SK-N-SH (cell line): ENCODE measurements around the gene PERCC1. TPM values are rescaled to one million over a fixed set of nuclear protein-coding genes. Genes with fewer than 3 reads are reported as not detected.

Source experiments
- CTCF ChIA-PET: fragments of 300-600, 350-600 bp; formaldehyde crosslinking; extraction: SDS; loops from one replicate; lab custom pipeline; 2021; lab: Yijun Ruan, JAX
- POLR2A ChIA-PET: fragments of 350-600 bp; sonication (Branson Sonifier 250); formaldehyde crosslinking; extraction: SDS; loops from one replicate; lab custom pipeline; 2020; ENCODE audit warnings: antibody characterized with exemption, inconsistent platforms; lab: Yijun Ruan, JAX
- DNase-seq: peaks from one replicate; pipeline ENCODE4 v3.0.0; 2012
- H2AFZ ChIP-seq: fragments of 200-600 bp; sonication (generic); 2 replicates; pipeline ENCODE4 v1.8.1; 2016; ENCODE audit warnings: antibody characterized with exemption, mild to moderate bottlenecking, low read depth
- H3F3A ChIP-seq: fragments of 200-600 bp; sonication (generic); replicated peaks from 2 replicates; pipeline ENCODE3; 2016; ENCODE audit warnings: antibody characterized with exemption, mild to moderate bottlenecking; ENCODE audit not compliant: insufficient read depth
- H3K27ac ChIP-seq, 2 experiments: fragments of 200-500 bp in 1 of 2; fragments of 200-600 bp in 1 of 2; sonication (Bioruptor generic) in 1 of 2; sonication (generic), shearing (Covaris generic) in 1 of 2; 2 replicates each; pipeline versions ENCODE4 v1.5.1 to v1.6.1; 2014 to 2016; ENCODE audit warnings: low read depth in 2 of 2, inconsistent platforms in 1 of 2, low read length in 1 of 2, mild to moderate bottlenecking in 1 of 2, mixed read lengths in 1 of 2
- H3K27me3 ChIP-seq: fragments of 200-600 bp; sonication (generic), shearing (Covaris generic); 2 replicates; pipeline ENCODE4 v1.6.1; 2016; ENCODE audit warnings: mixed run types; ENCODE audit not compliant: insufficient read depth
- H3K36me3 ChIP-seq, 2 experiments: fragments of 200-500 bp in 1 of 2; fragments of 200-600 bp in 1 of 2; sonication (Bioruptor generic) in 1 of 2; sonication (generic) in 1 of 2; replicated peaks in 1 of 2; 2 replicates each; pipeline versions ENCODE3 to v1.5.1; 2014 to 2016; ENCODE audit warnings: low read length in 1 of 2, mild to moderate bottlenecking in 1 of 2; ENCODE audit not compliant: insufficient read depth in 2 of 2, control insufficient read depth in 1 of 2
- H3K4me1 ChIP-seq, 2 experiments: fragments of 200-500 bp in 1 of 2; fragments of 200-600 bp in 1 of 2; sonication (Bioruptor generic) in 1 of 2; sonication (generic), shearing (Covaris generic) in 1 of 2; 2 replicates each; pipeline versions ENCODE4 v1.5.1 to v1.6.1; 2014 to 2016; ENCODE audit warnings: low read depth in 1 of 2, low read length in 1 of 2, mixed run types in 1 of 2; ENCODE audit not compliant: insufficient read depth in 2 of 2, control insufficient read depth in 1 of 2
- H3K4me2 ChIP-seq: fragments of 200-600 bp; sonication (generic), shearing (Covaris generic); 2 replicates; pipeline ENCODE4 v1.6.1; 2017; ENCODE audit warnings: mixed run types
- H3K4me3 ChIP-seq, 2 experiments: fragments of 200-500 bp in 1 of 2; fragments of 200-600 bp in 1 of 2; sonication (Bioruptor generic) in 1 of 2; sonication (generic), shearing (Covaris generic) in 1 of 2; 2 replicates each; pipeline versions ENCODE4 v1.5.1 to v1.8.1; 2014 to 2016; ENCODE audit warnings: low read depth in 2 of 2, inconsistent platforms in 1 of 2, low read length in 1 of 2, mild to moderate bottlenecking in 1 of 2, mixed read lengths in 1 of 2, moderate library complexity in 1 of 2
- H3K79me2 ChIP-seq: fragments of 200-600 bp; sonication (generic); 2 replicates; pipeline ENCODE4 v1.8.1; 2017; ENCODE audit warnings: mild to moderate bottlenecking; ENCODE audit not compliant: insufficient read depth
- H3K9ac ChIP-seq: fragments of 200-600 bp; sonication (generic); 2 replicates; pipeline ENCODE4 v1.6.1; 2017; ENCODE audit warnings: mixed run types
- H3K9me2 ChIP-seq: fragments of 200-600 bp; sonication (generic); 2 replicates; pipeline ENCODE4 v1.6.1; 2017; ENCODE audit warnings: mixed run types
- H3K9me3 ChIP-seq: fragments of 200-600 bp; sonication (generic); 2 replicates; pipeline ENCODE4 v1.6.1; 2017; ENCODE audit warnings: mixed run types, mild to moderate bottlenecking, moderate library complexity
- H4K20me1 ChIP-seq: fragments of 200-600 bp; sonication (generic); 2 replicates; pipeline ENCODE4 v1.6.1; 2017; ENCODE audit warnings: mild to moderate bottlenecking, mixed run types; ENCODE audit not compliant: insufficient read depth
- ELF1 ChIP-seq: IDR thresholded peaks from 2 replicates; pipeline ENCODE4 v1.4.0; 2012
- EZH2phosphoT487 ChIP-seq: fragments of 200-600 bp; sonication (generic); IDR thresholded peaks from 2 replicates; pipeline ENCODE4 v1.6.1; 2017; ENCODE audit warnings: low read depth, mixed run types, mild to moderate bottlenecking, antibody characterized with exemption, moderate library complexity, borderline replicate concordance
- FOSL2 ChIP-seq: IDR thresholded peaks from 2 replicates; pipeline ENCODE4 v1.4.0; 2012; ENCODE audit warnings: low read depth, mild to moderate bottlenecking, moderate library complexity, borderline replicate concordance
- GATA2 ChIP-seq: sonication (generic); formaldehyde crosslinking; IDR thresholded peaks from 2 replicates; pipeline ENCODE4 v1.5.0; 2020; ENCODE audit warnings: mild to moderate bottlenecking, missing genetic modification reagents
- IRF3 ChIP-seq: fragments of 150-350 bp; IDR thresholded peaks from 2 replicates; pipeline ENCODE4 v1.6.1; 2016; ENCODE audit warnings: mild to moderate bottlenecking, low read depth, low read length
- MEF2A ChIP-seq: IDR thresholded peaks from 2 replicates; pipeline ENCODE4 v1.4.0; 2012; ENCODE audit warnings: low read depth, borderline replicate concordance
- NRF1 ChIP-seq: IDR thresholded peaks from 2 replicates; pipeline ENCODE4 v1.6.1; 2012; ENCODE audit warnings: low read depth, mild to moderate bottlenecking, low read length
- POLR2AphosphoS5 ChIP-seq: IDR thresholded peaks from 2 replicates; pipeline ENCODE4 v1.6.1; 2012; ENCODE audit warnings: low read depth, low read length
- RAD21 ChIP-seq: IDR thresholded peaks from 2 replicates; pipeline ENCODE4 v1.6.1; 2012; ENCODE audit warnings: mild to moderate bottlenecking, low read length
- RFX5 ChIP-seq: IDR thresholded peaks from 2 replicates; pipeline ENCODE4 v1.6.1; 2012; ENCODE audit warnings: mild to moderate bottlenecking, improper control_type of control experiment, low read length
- SIN3A ChIP-seq: IDR thresholded peaks from 2 replicates; pipeline ENCODE4 v1.6.1; 2012; ENCODE audit warnings: low read depth, mild to moderate bottlenecking, low read length, moderate library complexity, borderline replicate concordance
- SMC3 ChIP-seq: IDR thresholded peaks from 2 replicates; pipeline ENCODE4 v1.6.1; 2012; ENCODE audit warnings: low read depth, low read length, improper control_type of control experiment
- TCF12 ChIP-seq: IDR thresholded peaks from 2 replicates; pipeline ENCODE4 v1.4.0; 2012
- TEAD4 ChIP-seq: IDR thresholded peaks from 2 replicates; pipeline ENCODE4 v1.4.0; 2012; ENCODE audit warnings: mild to moderate bottlenecking, borderline replicate concordance; ENCODE audit not compliant: insufficient read depth
- WGBS: methylation state at CpG from one replicate; pipeline ENCODE4 v1.1.6; 2017; ENCODE audit warnings: low lambda C conversion rate; 5-methylcytosine and 5-hydroxymethylcytosine counted together
- polyA plus RNA-seq, 3 experiments: library from polyadenylated mRNA; depleted of rRNA; stranded (reverse); fragments of >200 nt; gene quantifications; 2 replicates each; pipeline ENCODE4 v1.2.3, GENCODE V29; 2012
- TF ChIP-seq, protein P1 (sequence below): fragments of 200-600 bp; sonication (generic); IDR thresholded peaks from 2 replicates; pipeline ENCODE4 v1.6.1; 2017; ENCODE audit warnings: antibody characterized with exemption, mild to moderate bottlenecking, moderate library complexity
- TF ChIP-seq, protein P2 (sequence below): fragments of 150-350 bp; IDR thresholded peaks from 2 replicates; pipeline ENCODE4 v1.6.1; 2017; ENCODE audit warnings: antibody characterized with exemption, low read length, low read depth, borderline replicate concordance
- TF ChIP-seq, protein P3 (sequence below): IDR thresholded peaks from 2 replicates; pipeline ENCODE4 v1.6.1; 2012; ENCODE audit warnings: mild to moderate bottlenecking, low read depth, low read length, moderate library complexity

Gene PERCC1
- polyA plus RNA-seq, 1 of the 3 experiments (the other 2 are of a cell fraction) = not detected

DNA sequence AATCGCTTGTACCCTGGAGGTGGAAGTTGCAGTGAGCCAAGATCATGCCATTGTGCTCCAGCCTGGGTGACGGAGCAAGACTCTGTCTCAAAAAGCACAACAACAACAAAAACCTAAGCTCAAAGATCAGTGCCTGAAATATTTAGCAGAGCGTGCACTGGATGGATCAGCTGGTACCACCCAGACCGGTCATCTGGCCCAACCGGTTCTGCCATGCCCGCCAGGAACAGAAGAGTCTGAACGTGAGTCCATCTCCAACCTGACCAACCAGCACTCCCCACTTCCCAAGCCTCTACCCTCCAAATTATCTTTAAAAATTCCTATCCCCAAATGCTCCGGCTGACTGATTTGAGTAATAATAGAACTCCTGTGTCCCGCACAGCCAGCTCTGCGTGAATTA is 8.8 kb upstream of the PERCC1 start:
- no peak overlapping the region for H3K4me2 ChIP-seq
- WGBS = 87% methylated on average over 10 of the region's 10 CpGs
- peaks cover 0 to 3% of the 10 kb centered on the region in 2 experiments for H3K36me3 ChIP-seq
- TF ChIP-seq RFX5 (no peak), FOSL2 (no peak), NRF1 (no peak), RAD21 (no peak)
- TF ChIP-seq, protein P1, sequence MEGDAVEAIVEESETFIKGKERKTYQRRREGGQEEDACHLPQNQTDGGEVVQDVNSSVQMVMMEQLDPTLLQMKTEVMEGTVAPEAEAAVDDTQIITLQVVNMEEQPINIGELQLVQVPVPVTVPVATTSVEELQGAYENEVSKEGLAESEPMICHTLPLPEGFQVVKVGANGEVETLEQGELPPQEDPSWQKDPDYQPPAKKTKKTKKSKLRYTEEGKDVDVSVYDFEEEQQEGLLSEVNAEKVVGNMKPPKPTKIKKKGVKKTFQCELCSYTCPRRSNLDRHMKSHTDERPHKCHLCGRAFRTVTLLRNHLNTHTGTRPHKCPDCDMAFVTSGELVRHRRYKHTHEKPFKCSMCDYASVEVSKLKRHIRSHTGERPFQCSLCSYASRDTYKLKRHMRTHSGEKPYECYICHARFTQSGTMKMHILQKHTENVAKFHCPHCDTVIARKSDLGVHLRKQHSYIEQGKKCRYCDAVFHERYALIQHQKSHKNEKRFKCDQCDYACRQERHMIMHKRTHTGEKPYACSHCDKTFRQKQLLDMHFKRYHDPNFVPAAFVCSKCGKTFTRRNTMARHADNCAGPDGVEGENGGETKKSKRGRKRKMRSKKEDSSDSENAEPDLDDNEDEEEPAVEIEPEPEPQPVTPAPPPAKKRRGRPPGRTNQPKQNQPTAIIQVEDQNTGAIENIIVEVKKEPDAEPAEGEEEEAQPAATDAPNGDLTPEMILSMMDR = no peak
- H3K9me2 ChIP-seq = no peaks in the 10 kb centered on the region
- no peak for DNase-seq
- no peak overlapping the region for H2AFZ ChIP-seq
- no peaks in the 10 kb centered on the region for H4K20me1 ChIP-seq
- CTCF ChIA-PET = interaction anchor here (1.2 to 1.7 kb wide), 3 partner anchors 8 to 11 kb away, joined by 3 to 4 read pairs (median 3); no protein-coding TSS in a partner anchor
- POLR2A ChIA-PET = interaction anchor here (1.8 kb wide), 1 partner anchor 22 kb away, joined by 6 read pairs; the partner anchor contains the start of gene CCDC154
- H3K27me3 ChIP-seq = no peaks in the 10 kb centered on the region
- no peak overlapping the region for H3K4me3 ChIP-seq
- H3K9me3 ChIP-seq = no peaks in the 10 kb centered on the region
- peaks cover 38% of the 10 kb centered on the region for H3K79me2 ChIP-seq
- peaks cover 0 to 4% of the 10 kb centered on the region in 2 experiments; a peak in 3 of 4 replicates for H3K4me1 ChIP-seq
- no peak overlapping the region for H3K27ac ChIP-seq
- H3K9ac ChIP-seq = no peak overlapping the region
- H3F3A ChIP-seq = peaks cover 8% of the 10 kb centered on the region

DNA sequence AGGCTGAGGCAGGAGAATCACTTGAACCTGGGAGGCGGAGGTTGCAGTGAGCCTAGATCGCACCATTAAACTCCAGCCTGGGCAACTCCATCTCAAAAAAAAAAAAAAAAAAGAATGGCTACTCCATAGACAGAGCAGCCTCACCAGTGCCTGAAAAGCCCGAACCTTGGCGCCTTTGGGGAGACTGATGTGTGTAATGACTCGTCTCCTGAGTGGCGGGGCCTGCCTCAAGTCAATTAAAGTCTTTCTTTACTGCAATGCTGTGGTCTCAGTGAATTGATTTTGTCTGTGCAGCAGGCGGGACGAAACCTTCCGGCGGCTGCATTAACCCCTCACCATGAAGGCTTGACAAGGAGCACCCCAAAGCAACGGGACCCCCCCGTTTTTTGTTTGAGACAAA is 6.8 kb upstream of the PERCC1 start:
- H3K27me3 ChIP-seq = no peaks in the 10 kb centered on the region
- H3K79me2 ChIP-seq = peaks cover 19% of the 10 kb centered on the region
- H3F3A ChIP-seq = peaks cover 4% of the 10 kb centered on the region
- H4K20me1 ChIP-seq = no peaks in the 10 kb centered on the region
- H3K27ac ChIP-seq = no peak overlapping the region
- H3K9me3 ChIP-seq = no peaks in the 10 kb centered on the region
- CTCF ChIA-PET = no interaction called here
- no peak for DNase-seq
- WGBS = 81% methylated on average over 12 of the region's 12 CpGs
- no peaks in the 10 kb centered on the region for H3K36me3 ChIP-seq
- no peak overlapping the region for H3K9ac ChIP-seq
- H3K4me1 ChIP-seq = peaks cover 0 to 4% of the 10 kb centered on the region in 2 experiments; a peak in 3 of 4 replicates
- POLR2A ChIA-PET = no interaction called here
- no peaks in the 10 kb centered on the region for H3K9me2 ChIP-seq
- no peak overlapping the region for H3K4me3 ChIP-seq
- H2AFZ ChIP-seq = no peak overlapping the region
- no peak overlapping the region for H3K4me2 ChIP-seq
- TF ChIP-seq MEF2A (no peak), EZH2phosphoT487 (no peak), SMC3 (no peak), IRF3 (no peak), TEAD4 (no peak), TCF12 (no peak), POLR2AphosphoS5 (no peak), FOSL2 (no peak), GATA2 (CRISPR knock-in tag) (no peak), ELF1 (no peak), SIN3A (no peak)
- TF ChIP-seq, protein P2, sequence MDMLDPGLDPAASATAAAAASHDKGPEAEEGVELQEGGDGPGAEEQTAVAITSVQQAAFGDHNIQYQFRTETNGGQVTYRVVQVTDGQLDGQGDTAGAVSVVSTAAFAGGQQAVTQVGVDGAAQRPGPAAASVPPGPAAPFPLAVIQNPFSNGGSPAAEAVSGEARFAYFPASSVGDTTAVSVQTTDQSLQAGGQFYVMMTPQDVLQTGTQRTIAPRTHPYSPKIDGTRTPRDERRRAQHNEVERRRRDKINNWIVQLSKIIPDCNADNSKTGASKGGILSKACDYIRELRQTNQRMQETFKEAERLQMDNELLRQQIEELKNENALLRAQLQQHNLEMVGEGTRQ = no peak
- TF ChIP-seq, protein P3, sequence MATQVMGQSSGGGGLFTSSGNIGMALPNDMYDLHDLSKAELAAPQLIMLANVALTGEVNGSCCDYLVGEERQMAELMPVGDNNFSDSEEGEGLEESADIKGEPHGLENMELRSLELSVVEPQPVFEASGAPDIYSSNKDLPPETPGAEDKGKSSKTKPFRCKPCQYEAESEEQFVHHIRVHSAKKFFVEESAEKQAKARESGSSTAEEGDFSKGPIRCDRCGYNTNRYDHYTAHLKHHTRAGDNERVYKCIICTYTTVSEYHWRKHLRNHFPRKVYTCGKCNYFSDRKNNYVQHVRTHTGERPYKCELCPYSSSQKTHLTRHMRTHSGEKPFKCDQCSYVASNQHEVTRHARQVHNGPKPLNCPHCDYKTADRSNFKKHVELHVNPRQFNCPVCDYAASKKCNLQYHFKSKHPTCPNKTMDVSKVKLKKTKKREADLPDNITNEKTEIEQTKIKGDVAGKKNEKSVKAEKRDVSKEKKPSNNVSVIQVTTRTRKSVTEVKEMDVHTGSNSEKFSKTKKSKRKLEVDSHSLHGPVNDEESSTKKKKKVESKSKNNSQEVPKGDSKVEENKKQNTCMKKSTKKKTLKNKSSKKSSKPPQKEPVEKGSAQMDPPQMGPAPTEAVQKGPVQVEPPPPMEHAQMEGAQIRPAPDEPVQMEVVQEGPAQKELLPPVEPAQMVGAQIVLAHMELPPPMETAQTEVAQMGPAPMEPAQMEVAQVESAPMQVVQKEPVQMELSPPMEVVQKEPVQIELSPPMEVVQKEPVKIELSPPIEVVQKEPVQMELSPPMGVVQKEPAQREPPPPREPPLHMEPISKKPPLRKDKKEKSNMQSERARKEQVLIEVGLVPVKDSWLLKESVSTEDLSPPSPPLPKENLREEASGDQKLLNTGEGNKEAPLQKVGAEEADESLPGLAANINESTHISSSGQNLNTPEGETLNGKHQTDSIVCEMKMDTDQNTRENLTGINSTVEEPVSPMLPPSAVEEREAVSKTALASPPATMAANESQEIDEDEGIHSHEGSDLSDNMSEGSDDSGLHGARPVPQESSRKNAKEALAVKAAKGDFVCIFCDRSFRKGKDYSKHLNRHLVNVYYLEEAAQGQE = no peak
- TF ChIP-seq, protein P1 = no peak
